Measurements from ENCODE around the gene GALNTL6. TPM values are rescaled to one million over a fixed set of nuclear protein-coding genes. Genes with fewer than 3 reads are reported as not detected.

Gene GALNTL6
- polyA plus RNA-seq, 1 donor from 2014 or later: 14.9 TPM

DNA sequence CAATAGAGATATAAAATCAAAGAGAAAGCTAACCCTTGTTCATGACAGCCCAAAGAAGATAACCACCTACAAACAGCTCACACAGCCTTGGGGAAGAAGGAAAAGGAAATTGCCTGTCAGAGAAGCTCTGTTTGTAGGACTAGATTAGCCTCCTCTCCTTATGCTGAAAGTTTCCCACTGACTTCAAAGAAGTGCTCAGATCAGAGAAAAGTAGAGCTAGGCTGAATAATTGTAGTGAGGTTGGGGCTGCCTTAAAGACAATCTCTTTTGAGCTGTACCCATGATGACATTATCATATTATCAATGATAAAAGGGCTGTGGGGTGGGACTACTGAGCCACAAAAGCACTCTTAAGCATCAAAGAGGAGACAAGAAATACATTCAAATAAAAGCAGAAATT, 1132.4 kb downstream of the GALNTL6 start:
- H3K4me2 ChIP-seq (ENCODE audit: low read length): no peak overlapping the region

DNA sequence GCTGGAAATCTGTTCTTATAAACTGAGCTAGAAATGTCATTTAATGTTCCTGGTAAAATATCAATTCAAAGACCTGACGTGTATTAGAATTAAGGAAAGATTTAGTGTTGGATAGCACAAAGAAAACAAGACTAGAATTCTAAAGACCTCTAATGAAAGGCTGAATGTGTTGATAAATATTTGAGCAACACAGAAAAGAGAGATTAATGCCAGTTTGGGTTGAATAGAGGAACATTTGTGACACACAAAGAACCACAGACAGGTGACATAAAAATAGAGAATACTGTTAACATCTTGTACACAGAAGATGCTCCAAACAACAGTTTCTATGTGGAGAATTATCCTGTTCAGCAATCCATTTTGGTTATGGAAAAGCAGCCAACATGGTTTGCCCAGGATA, 1133.3 kb downstream of the GALNTL6 start:
- Histone ChIP-seq H3K4me2 (ENCODE audit: low read length) (no peak overlapping the region), H3K27ac (ENCODE audit: low read length) (no peak overlapping the region), H4K20me1 (ENCODE audit: insufficient read depth) (no peaks in the 10 kb centered on the region), H3K9me3 (ENCODE audit: low read length) (no peaks in the 10 kb centered on the region), H3F3A (ENCODE audit: insufficient read depth, low read length, poor library complexity, severe bottlenecking) (no peaks in the 10 kb centered on the region), H3K79me2 (replicated peaks; ENCODE audit: insufficient read depth, low read length) (no peaks in the 10 kb centered on the region), H3K9me2 (ENCODE audit: insufficient read depth, low read length) (no peaks in the 10 kb centered on the region), H3K27me3 (ENCODE audit: insufficient read depth, low read depth, low read length) (no peaks in the 10 kb centered on the region), H3K36me3 (ENCODE audit: insufficient read depth, low read length) (no peaks in the 10 kb centered on the region), H2AFZ (ENCODE audit: low read depth, low read length) (no peak overlapping the region), H3K4me3 (ENCODE audit: low read length) (no peak overlapping the region), H3K9ac (ENCODE audit: low read length) (no peak overlapping the region)
- TF ChIP-seq TAF1 (IDR thresholded peaks at IDR 0.05; ENCODE audit: low read depth): no peak
- TF ChIP-seq POLR2AphosphoS5 (IDR thresholded peaks at IDR 0.05): no peak
- TF ChIP-seq, protein P1, sequence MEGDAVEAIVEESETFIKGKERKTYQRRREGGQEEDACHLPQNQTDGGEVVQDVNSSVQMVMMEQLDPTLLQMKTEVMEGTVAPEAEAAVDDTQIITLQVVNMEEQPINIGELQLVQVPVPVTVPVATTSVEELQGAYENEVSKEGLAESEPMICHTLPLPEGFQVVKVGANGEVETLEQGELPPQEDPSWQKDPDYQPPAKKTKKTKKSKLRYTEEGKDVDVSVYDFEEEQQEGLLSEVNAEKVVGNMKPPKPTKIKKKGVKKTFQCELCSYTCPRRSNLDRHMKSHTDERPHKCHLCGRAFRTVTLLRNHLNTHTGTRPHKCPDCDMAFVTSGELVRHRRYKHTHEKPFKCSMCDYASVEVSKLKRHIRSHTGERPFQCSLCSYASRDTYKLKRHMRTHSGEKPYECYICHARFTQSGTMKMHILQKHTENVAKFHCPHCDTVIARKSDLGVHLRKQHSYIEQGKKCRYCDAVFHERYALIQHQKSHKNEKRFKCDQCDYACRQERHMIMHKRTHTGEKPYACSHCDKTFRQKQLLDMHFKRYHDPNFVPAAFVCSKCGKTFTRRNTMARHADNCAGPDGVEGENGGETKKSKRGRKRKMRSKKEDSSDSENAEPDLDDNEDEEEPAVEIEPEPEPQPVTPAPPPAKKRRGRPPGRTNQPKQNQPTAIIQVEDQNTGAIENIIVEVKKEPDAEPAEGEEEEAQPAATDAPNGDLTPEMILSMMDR (IDR thresholded peaks at IDR 0.05; ENCODE audit: poor library complexity, severe bottlenecking): no peak
- no peak for TF ChIP-seq MXI1 (conservative IDR thresholded peaks at IDR 0.05; ENCODE audit: poor library complexity, severe bottlenecking)
- TF ChIP-seq EP300 (conservative IDR thresholded peaks at IDR 0.05; ENCODE audit: poor library complexity, severe bottlenecking): no peak
- no peak for TF ChIP-seq SMC3 (conservative IDR thresholded peaks at IDR 0.05; ENCODE audit: poor library complexity)
- TF ChIP-seq EZH2 (IDR thresholded peaks at IDR 0.05; ENCODE audit: borderline replicate concordance, insufficient read depth, low read length, poor library complexity, severe bottlenecking): no peak
- TF ChIP-seq RAD21 (conservative IDR thresholded peaks at IDR 0.05): no peak
- TF ChIP-seq, protein P2, sequence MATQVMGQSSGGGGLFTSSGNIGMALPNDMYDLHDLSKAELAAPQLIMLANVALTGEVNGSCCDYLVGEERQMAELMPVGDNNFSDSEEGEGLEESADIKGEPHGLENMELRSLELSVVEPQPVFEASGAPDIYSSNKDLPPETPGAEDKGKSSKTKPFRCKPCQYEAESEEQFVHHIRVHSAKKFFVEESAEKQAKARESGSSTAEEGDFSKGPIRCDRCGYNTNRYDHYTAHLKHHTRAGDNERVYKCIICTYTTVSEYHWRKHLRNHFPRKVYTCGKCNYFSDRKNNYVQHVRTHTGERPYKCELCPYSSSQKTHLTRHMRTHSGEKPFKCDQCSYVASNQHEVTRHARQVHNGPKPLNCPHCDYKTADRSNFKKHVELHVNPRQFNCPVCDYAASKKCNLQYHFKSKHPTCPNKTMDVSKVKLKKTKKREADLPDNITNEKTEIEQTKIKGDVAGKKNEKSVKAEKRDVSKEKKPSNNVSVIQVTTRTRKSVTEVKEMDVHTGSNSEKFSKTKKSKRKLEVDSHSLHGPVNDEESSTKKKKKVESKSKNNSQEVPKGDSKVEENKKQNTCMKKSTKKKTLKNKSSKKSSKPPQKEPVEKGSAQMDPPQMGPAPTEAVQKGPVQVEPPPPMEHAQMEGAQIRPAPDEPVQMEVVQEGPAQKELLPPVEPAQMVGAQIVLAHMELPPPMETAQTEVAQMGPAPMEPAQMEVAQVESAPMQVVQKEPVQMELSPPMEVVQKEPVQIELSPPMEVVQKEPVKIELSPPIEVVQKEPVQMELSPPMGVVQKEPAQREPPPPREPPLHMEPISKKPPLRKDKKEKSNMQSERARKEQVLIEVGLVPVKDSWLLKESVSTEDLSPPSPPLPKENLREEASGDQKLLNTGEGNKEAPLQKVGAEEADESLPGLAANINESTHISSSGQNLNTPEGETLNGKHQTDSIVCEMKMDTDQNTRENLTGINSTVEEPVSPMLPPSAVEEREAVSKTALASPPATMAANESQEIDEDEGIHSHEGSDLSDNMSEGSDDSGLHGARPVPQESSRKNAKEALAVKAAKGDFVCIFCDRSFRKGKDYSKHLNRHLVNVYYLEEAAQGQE (IDR thresholded peaks at IDR 0.05; ENCODE audit: borderline replicate concordance): no peak

More for the DNA sequence above, 1132.4 kb downstream of the GALNTL6 start:
- H2AFZ ChIP-seq (ENCODE audit: low read depth, low read length): no peak overlapping the region
- H3F3A ChIP-seq (ENCODE audit: insufficient read depth, low read length, poor library complexity, severe bottlenecking): no peaks in the 10 kb centered on the region
- no peak overlapping the region for H3K9ac ChIP-seq (ENCODE audit: low read length)
- no peaks in the 10 kb centered on the region for H3K79me2 ChIP-seq (replicated peaks; ENCODE audit: insufficient read depth, low read length)
- no peaks in the 10 kb centered on the region for H3K9me3 ChIP-seq (ENCODE audit: low read length)
- H4K20me1 ChIP-seq (ENCODE audit: insufficient read depth): no peaks in the 10 kb centered on the region
- H3K27ac ChIP-seq (ENCODE audit: low read length): no peak overlapping the region
- no peaks in the 10 kb centered on the region for H3K27me3 ChIP-seq (ENCODE audit: insufficient read depth, low read depth, low read length)
- no peaks in the 10 kb centered on the region for H3K36me3 ChIP-seq (ENCODE audit: insufficient read depth, low read length)
- no peak overlapping the region for H3K4me3 ChIP-seq (ENCODE audit: low read length)
- no peak for TF ChIP-seq MXI1 (conservative IDR thresholded peaks at IDR 0.05; ENCODE audit: poor library complexity, severe bottlenecking)
- no peak for TF ChIP-seq SMC3 (conservative IDR thresholded peaks at IDR 0.05; ENCODE audit: poor library complexity)
- no peak for TF ChIP-seq EP300 (conservative IDR thresholded peaks at IDR 0.05; ENCODE audit: poor library complexity, severe bottlenecking)
- TF ChIP-seq EZH2 (IDR thresholded peaks at IDR 0.05; ENCODE audit: borderline replicate concordance, insufficient read depth, low read length, poor library complexity, severe bottlenecking): no peak
- TF ChIP-seq TAF1 (IDR thresholded peaks at IDR 0.05; ENCODE audit: low read depth): no peak
- TF ChIP-seq, protein P1 (IDR thresholded peaks at IDR 0.05; ENCODE audit: poor library complexity, severe bottlenecking): no peak
- no peak for TF ChIP-seq RAD21 (conservative IDR thresholded peaks at IDR 0.05)
- TF ChIP-seq, protein P2 (IDR thresholded peaks at IDR 0.05; ENCODE audit: borderline replicate concordance): no peak
- TF ChIP-seq POLR2AphosphoS5 (IDR thresholded peaks at IDR 0.05): no peak
- no peaks in the 10 kb centered on the region for H3K9me2 ChIP-seq (ENCODE audit: insufficient read depth, low read length)
